Activated CD8-positive, alpha-beta memory T cell treated with anti-CD3 and anti-CD28 coated beads for 48 hours (primary cell): ENCODE data around the gene BMP4.

Source experiments
- DNase-seq, 3 experiments: peaks; one replicate each; pipeline ENCODE4 v3.0.0-alpha.2; 2020; ENCODE audit warnings: low read depth in 2 of 3, low spot score in 2 of 3

The BMP4 gene

GRCh38 chr14:53946404-53947093, 10.1 kb downstream of the BMP4 start:
- no peak for DNase-seq

- DNase-seq: no peak
Measured at GRCh38 chr14:53946071-53946403, 10.6 kb downstream of the BMP4 start.

GRCh38 chr14:53943751-53944083, 12.9 kb downstream of the BMP4 start:
- DNase-seq: no peak

- DNase-seq: no peak
Measured at GRCh38 chr14:53942970-53943750, 13.5 kb downstream of the BMP4 start.

GRCh38 chr14:53938136-53938837, 18.3 kb downstream of the BMP4 start:
- no peak for DNase-seq

GRCh38 chr14:53934778-53935414, 21.7 kb downstream of the BMP4 start:
- DNase-seq: no peak

- no peak for DNase-seq
Measured at GRCh38 chr14:53932966-53933365, 23.7 kb downstream of the BMP4 start.

- DNase-seq: no peak
Measured at GRCh38 chr14:53929871-53930715, 26.5 kb downstream of the BMP4 start.

- no peak for DNase-seq
Measured at GRCh38 chr14:53927171-53927570, 29.5 kb downstream of the BMP4 start.

GRCh38 chr14:53925201-53925766, 31.3 kb downstream of the BMP4 start:
- DNase-seq: no peak

- no peak for DNase-seq
Measured at GRCh38 chr14:53924753-53925152, 31.9 kb downstream of the BMP4 start.

- DNase-seq: no peak
Measured at GRCh38 chr14:53921027-53921426, 35.6 kb downstream of the BMP4 start.

- no peak for DNase-seq
Measured at GRCh38 chr14:53916239-53916638, 40.4 kb downstream of the BMP4 start.

- DNase-seq: no peak
Measured at GRCh38 chr14:53915364-53916014, 41.1 kb downstream of the BMP4 start.

- no peak for DNase-seq
Measured at GRCh38 chr14:53912021-53912420, 44.6 kb downstream of the BMP4 start.

- no peak for DNase-seq
Measured at GRCh38 chr14:53908416-53908815, 48.2 kb downstream of the BMP4 start.

- DNase-seq: no peak
Measured at GRCh38 chr14:53902307-53902706, 54.3 kb downstream of the BMP4 start.

- DNase-seq: no peak
Measured at GRCh38 chr14:53900499-53900898, 56.1 kb downstream of the BMP4 start.
